Suprapubic skin (tissue), 4 donors: ENCODE results near the gene LYPLAL1. TPM values are rescaled to one million over a fixed set of nuclear protein-coding genes. Genes with fewer than 3 reads are reported as not detected.

Experiments used
- DNase-seq, 2 donors: peaks; one replicate each; pipeline ENCODE4 v3.0.0-alpha.2; 2019; ENCODE audit warnings: low spot score in 2 of 2
- H3K27ac ChIP-seq: fragments of 200-600 bp; sonication (generic); one replicate; pipeline ENCODE4 v1.5.1; 2019
- H3K27me3 ChIP-seq: fragments of 200-600 bp; sonication (generic); one replicate; pipeline ENCODE4 v1.5.1; 2019
- H3K36me3 ChIP-seq: fragments of 200-600 bp; sonication (generic); one replicate; pipeline ENCODE4 v1.5.1; 2019
- H3K4me1 ChIP-seq: fragments of 200-600 bp; sonication (generic); one replicate; pipeline ENCODE4 v1.5.1; 2019
- H3K4me3 ChIP-seq: fragments of 200-600 bp; sonication (generic); one replicate; pipeline ENCODE4 v1.5.1; 2019; ENCODE audit warnings: mild to moderate bottlenecking
- H3K9me3 ChIP-seq: fragments of 200-600 bp; sonication (generic); one replicate; pipeline ENCODE4 v1.5.1; 2019
- EP300 ChIP-seq: sonication (generic); formaldehyde crosslinking; IDR thresholded peaks from one replicate; pipeline ENCODE4 v1.6.1; 2017; ENCODE audit warnings: antibody characterized with exemption
- POLR2A ChIP-seq, 2 donors: fragments of 450-650 bp; IDR thresholded peaks; one replicate each; pipeline ENCODE4 v1.6.1; 2017; ENCODE audit warnings: antibody characterized with exemption in 2 of 2, mild to moderate bottlenecking in 2 of 2, moderate library complexity in 2 of 2
- POLR2AphosphoS5 ChIP-seq, 3 donors: sonication (generic); formaldehyde crosslinking; IDR thresholded peaks; one replicate each; pipeline ENCODE4 v1.6.1; 2017; ENCODE audit warnings: antibody characterized with exemption in 3 of 3
- WGBS: methylation state at CpG from one replicate; pipeline ENCODE4 v1.1.5; 2018; 5-methylcytosine and 5-hydroxymethylcytosine counted together
- total RNA-seq, 4 donors: library from RNA; depleted of rRNA; stranded (reverse); fragments of >200 nt; gene quantifications; one replicate each; pipeline ENCODE4 v1.1.0, GENCODE V29; 2016
- TF ChIP-seq, protein P1 (sequence below), 2 donors: fragments of 200-600 bp in 1 of 2; fragments of 450-650 bp in 1 of 2; sonication (generic) in 1 of 2; IDR thresholded peaks; one replicate each; pipeline ENCODE4 v1.5.1; 2016 to 2019; ENCODE audit warnings: antibody characterized with exemption in 2 of 2, mild to moderate bottlenecking in 1 of 2, moderate library complexity in 1 of 2

The LYPLAL1 gene
- total RNA-seq, 4 donors from 2014 or later: 20.2 to 40.4 (median 32.1) TPM

DNA sequence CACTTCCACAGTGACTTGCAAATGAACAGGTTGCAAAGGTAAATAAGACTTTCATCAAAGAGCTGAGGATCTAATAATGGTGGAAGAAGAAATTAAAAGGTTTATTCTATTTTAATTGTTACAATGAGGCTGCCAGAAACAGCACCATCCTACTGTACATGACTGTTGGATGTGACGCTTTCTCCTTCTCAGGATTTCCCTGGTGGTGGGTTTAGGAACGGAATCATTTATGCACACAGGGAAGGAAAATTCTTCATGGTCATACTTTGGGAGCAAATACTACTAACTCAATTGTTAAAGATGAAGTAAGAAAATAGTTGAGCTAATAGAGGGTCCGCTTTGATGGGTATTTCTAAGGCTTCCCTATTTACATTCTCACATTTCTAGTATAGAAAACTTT lies 22.2 kb upstream of the LYPLAL1 start:
- WGBS: 93% methylated on average over 3 of the region's 3 CpGs
- Histone ChIP-seq H3K36me3 (no peaks in the 10 kb centered on the region), H3K27ac (no peak overlapping the region), H3K4me3 (no peak overlapping the region), H3K27me3 (no peaks in the 10 kb centered on the region), H3K4me1 (no peaks in the 10 kb centered on the region), H3K9me3 (no peaks in the 10 kb centered on the region)
- no peak for DNase-seq
- TF ChIP-seq POLR2AphosphoS5 (IDR thresholded peaks at IDR 0.05) (no peak), EP300 (no peak), POLR2A (IDR thresholded peaks at IDR 0.05) (no peak)
- TF ChIP-seq, protein P1, sequence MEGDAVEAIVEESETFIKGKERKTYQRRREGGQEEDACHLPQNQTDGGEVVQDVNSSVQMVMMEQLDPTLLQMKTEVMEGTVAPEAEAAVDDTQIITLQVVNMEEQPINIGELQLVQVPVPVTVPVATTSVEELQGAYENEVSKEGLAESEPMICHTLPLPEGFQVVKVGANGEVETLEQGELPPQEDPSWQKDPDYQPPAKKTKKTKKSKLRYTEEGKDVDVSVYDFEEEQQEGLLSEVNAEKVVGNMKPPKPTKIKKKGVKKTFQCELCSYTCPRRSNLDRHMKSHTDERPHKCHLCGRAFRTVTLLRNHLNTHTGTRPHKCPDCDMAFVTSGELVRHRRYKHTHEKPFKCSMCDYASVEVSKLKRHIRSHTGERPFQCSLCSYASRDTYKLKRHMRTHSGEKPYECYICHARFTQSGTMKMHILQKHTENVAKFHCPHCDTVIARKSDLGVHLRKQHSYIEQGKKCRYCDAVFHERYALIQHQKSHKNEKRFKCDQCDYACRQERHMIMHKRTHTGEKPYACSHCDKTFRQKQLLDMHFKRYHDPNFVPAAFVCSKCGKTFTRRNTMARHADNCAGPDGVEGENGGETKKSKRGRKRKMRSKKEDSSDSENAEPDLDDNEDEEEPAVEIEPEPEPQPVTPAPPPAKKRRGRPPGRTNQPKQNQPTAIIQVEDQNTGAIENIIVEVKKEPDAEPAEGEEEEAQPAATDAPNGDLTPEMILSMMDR (IDR thresholded peaks at IDR 0.05): no peak

GRCh38 chr1:219152751-219153150 lies 20.9 kb upstream of the LYPLAL1 start:
- no peaks in the 10 kb centered on the region for H3K36me3 ChIP-seq
- no peak overlapping the region for H3K27ac ChIP-seq
- H3K4me3 ChIP-seq: no peak overlapping the region
- TF ChIP-seq POLR2AphosphoS5 (IDR thresholded peaks at IDR 0.05) (no peak), POLR2A (IDR thresholded peaks at IDR 0.05) (no peak), EP300 (no peak)
- TF ChIP-seq, protein P1 (IDR thresholded peaks at IDR 0.05): no peak
- H3K27me3 ChIP-seq: no peaks in the 10 kb centered on the region
- H3K9me3 ChIP-seq: no peaks in the 10 kb centered on the region
- no peak for DNase-seq
- 85% methylated on average over 3 of the region's 3 CpGs for WGBS
- H3K4me1 ChIP-seq: no peaks in the 10 kb centered on the region

DNA sequence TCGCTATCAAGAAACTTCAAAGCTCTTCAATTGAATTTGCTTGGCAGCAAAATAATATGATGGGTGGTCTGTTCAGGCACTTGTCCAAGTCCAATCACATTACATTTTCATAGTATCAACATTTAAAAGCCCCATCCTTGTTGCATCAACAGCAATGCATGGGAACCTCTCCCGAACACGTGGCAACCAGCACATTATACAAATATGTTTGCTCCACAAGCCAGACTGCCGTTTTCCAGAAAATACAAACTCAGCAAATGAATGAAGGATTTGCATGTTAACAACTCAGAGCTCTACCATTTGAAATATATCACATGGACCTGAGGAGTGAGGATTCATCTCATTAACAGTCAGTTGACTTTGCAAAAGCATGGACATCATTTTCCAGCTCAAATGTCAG lies 20.0 kb upstream of the LYPLAL1 start:
- no peak overlapping the region for H3K27ac ChIP-seq
- no peaks in the 10 kb centered on the region for H3K36me3 ChIP-seq
- no peak overlapping the region for H3K4me3 ChIP-seq
- H3K27me3 ChIP-seq: no peaks in the 10 kb centered on the region
- no peak for DNase-seq
- WGBS: 72% methylated on average over 4 of the region's 4 CpGs
- H3K4me1 ChIP-seq: no peaks in the 10 kb centered on the region
- no peak for TF ChIP-seq EP300
- no peaks in the 10 kb centered on the region for H3K9me3 ChIP-seq

- Histone ChIP-seq H3K4me1 (peaks cover 8% of the 10 kb centered on the region), H3K36me3 (no peaks in the 10 kb centered on the region), H3K9me3 (no peaks in the 10 kb centered on the region), H3K27ac (no peak overlapping the region), H3K4me3 (no peak overlapping the region), H3K27me3 (no peaks in the 10 kb centered on the region)
- 71% methylated on average over 1 of the region's 1 CpG for whole genome bisulfite sequencing
- TF ChIP-seq POLR2AphosphoS5 (IDR thresholded peaks at IDR 0.05) (no peak), EP300 (no peak), POLR2A (IDR thresholded peaks at IDR 0.05) (no peak)
- TF ChIP-seq, protein P1 (IDR thresholded peaks at IDR 0.05): no peak
- DNase-seq: no peak
Measured at GRCh38 chr1:219155135-219155534, 18.5 kb upstream of the LYPLAL1 start.

DNA sequence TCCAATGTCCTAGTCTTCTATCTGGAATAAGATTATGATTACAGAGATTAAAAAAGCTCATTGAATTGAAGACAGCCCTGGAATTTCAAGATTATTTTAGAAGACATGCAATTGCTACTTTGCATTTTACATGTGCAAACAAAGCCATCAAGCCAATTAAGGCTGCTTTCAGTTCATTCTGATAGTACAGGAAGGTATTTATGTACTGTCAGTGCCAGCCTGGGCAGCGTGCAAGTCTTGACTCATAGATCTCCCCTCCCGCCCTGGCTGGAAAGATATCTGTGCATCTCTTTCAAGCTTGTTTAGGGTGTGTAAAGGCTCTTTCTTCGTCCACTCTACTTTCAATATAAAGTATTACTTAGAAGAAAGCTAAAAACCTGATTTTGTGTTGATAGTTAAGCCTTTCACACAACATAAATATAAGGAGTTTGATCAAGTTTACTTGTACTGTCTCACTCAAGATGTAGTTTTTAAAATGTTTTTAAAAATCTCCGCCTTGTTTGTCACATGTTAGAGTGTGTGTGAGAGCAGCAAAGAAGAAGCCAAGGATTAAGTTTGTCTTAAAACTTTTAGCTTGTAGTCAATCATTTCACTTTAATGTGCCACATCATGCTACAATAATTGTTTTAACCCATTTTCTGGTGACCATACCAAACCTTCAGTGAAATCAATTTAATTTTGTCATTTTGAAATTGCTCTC lies 13.6 kb upstream of the LYPLAL1 start:
- WGBS: 39% methylated on average over 4 of the region's 4 CpGs
- Histone ChIP-seq H3K4me1 (peaks cover 23% of the 10 kb centered on the region), H3K4me3 (peak overlapping the region; percentile 5), H3K27ac (peak overlapping the region; percentile 34), H3K36me3 (no peaks in the 10 kb centered on the region), H3K27me3 (no peaks in the 10 kb centered on the region), H3K9me3 (no peaks in the 10 kb centered on the region)
- no peak for TF ChIP-seq POLR2AphosphoS5 (IDR thresholded peaks at IDR 0.05)
- TF ChIP-seq EP300: no peak
- no peak for TF ChIP-seq POLR2A (IDR thresholded peaks at IDR 0.05)
- TF ChIP-seq, protein P1 (IDR thresholded peaks at IDR 0.05): no peak
- DNase-seq: no peak

DNA sequence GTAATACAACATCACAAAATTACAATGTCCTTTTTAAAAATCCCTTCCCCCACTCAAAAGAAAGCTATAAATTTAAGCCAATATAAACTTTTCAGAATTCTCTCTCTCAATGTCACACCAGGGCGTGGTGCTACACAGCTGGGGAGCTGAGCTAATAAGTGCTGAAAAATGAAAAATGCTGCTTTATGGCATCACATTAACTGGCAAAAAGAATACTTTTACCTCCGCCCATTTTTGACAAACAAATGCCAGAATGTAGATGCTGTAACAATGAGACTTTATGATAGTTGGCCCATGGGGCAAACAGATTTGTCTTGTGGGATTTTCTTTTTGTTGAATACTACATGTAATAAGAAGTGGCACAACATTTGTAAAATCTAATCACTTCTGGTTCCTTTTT lies 12.7 kb upstream of the LYPLAL1 start:
- Histone ChIP-seq H3K27me3 (no peaks in the 10 kb centered on the region), H3K27ac (no peak overlapping the region), H3K4me1 (peaks cover 23% of the 10 kb centered on the region), H3K9me3 (no peaks in the 10 kb centered on the region), H3K4me3 (no peak overlapping the region), H3K36me3 (no peaks in the 10 kb centered on the region)
- WGBS: 38% methylated on average over 2 of the region's 2 CpGs
- DNase-seq: no peak
- no peak for TF ChIP-seq POLR2A (IDR thresholded peaks at IDR 0.05)
- TF ChIP-seq POLR2AphosphoS5 (IDR thresholded peaks at IDR 0.05): no peak
- TF ChIP-seq, protein P1 (IDR thresholded peaks at IDR 0.05): no peak
- no peak for TF ChIP-seq EP300
